Motor neuron (in vitro differentiated cells): ENCODE results near the gene TMEM17. TPM values are rescaled to one million over a fixed set of nuclear protein-coding genes. Genes with fewer than 3 reads are reported as not detected.
"Not testable (repeated sequence)": the region's sequence is repeated elsewhere in the genome, so short reads cannot be mapped to it uniquely, and the experiment has no call there.

Experiments used
- ATAC-seq, 8 experiments: fragments of 200-7000 bp; cut with Tn5 transposase; replicated peaks in 6 of 8; 2 replicates each; pipeline ENCODE4 v1.8.0; 2021; ENCODE audit warnings: mild to moderate bottlenecking in 8 of 8, moderate library complexity in 8 of 8
- H3K27ac ChIP-seq, 2 donors: fragments of 250-450 bp; sonication (Bioruptor Pico); 2 replicates each; pipeline ENCODE4 v1.9.0; 2021; ENCODE audit warnings: antibody characterized with exemption in 2 of 2, mild to moderate bottlenecking in 2 of 2, moderate library complexity in 1 of 2
- H3K4me1 ChIP-seq, 2 donors: fragments of 250-450 bp; sonication (Bioruptor Pico); replicated peaks in 1 of 2; 2 replicates each; pipeline ENCODE4 v1.6.1; 2021; ENCODE audit warnings: antibody characterized with exemption in 2 of 2, mild to moderate bottlenecking in 2 of 2, moderate library complexity in 1 of 2
- H3K4me3 ChIP-seq, 5 donors: fragments of 250-450 bp; sonication (Bioruptor Pico); 2 replicates each; pipeline ENCODE4 v1.9.0; 2021; ENCODE audit warnings: antibody characterized with exemption in 5 of 5, mild to moderate bottlenecking in 5 of 5, moderate library complexity in 4 of 5
- WGBS, 10 experiments: fragments of 450-650 bp; shearing (Covaris generic); methylation state at CpG; one replicate each; pipeline ENCODE4 v1.0.0; 2022; 5-methylcytosine and 5-hydroxymethylcytosine counted together
- in situ Hi-C, 9 experiments: fragments of 400-800 bp; cut with MboI; loops; one replicate each; pipeline ENCODE4 v1.15.0; 2021; ENCODE audit warnings: low sequenced_read_pairs in 9 of 9, low pct_unique_long_range_greater_than_20kb in 2 of 9; ENCODE audit not compliant: unreplicated experiment in 9 of 9
- total RNA-seq, 8 experiments: library from RNA; unstranded; fragments of 300-600 nt; gene quantifications; 2 replicates each; pipeline versions ENCODE4 v1.2.3 to v1.2.4, GENCODE V29; 2022

Gene TMEM17
- total RNA-seq = 1 to 10 TPM; 2.6 to 8.3 (median 3.6) TPM

GRCh38 chr2:62505750-62506420, at the start of gene TMEM17:
Gene TMEM17 (minus strand): TSS chr2:62506195. CDS start chr2:62506129, 66 bp downstream.
- in situ Hi-C loops = no loop called here
- 0 to 3% (median 2%) methylated on average over 3 to 18 of the region's 68 CpGs; no CpG with 5 or more reads in 5 of the 10 experiments for WGBS, 10 experiments

GRCh38 chr2:62554440-62554839, 48.4 kb upstream of the TMEM17 start:
- Histone ChIP-seq H3K27ac (no peak overlapping the region), H3K4me1 (no peaks in the 10 kb centered on the region), H3K4me3 (no peak overlapping the region)
- in situ Hi-C loops = no loop called here
- no peak for ATAC-seq

More at GRCh38 chr2:62505750-62506420, at the start of gene TMEM17:
- ATAC-seq = peak; percentile 87 to 94 (median 92)
- peak within 1 kb of the TSS; percentile 44 to 77 (median 56) for H3K4me3 ChIP-seq
- H3K27ac ChIP-seq = peak within 1 kb of the TSS; percentile 70 to 79
- H3K4me1 ChIP-seq = peaks cover 3 to 5% of the 10 kb centered on the region in 2 donors

- Histone ChIP-seq H3K4me3 (no peak overlapping the region), H3K27ac (no peak overlapping the region), H3K4me1 (no peaks in the 10 kb centered on the region)
- 27 to 100% (median 91%) methylated on average over 1 to 2 of the region's 2 CpGs for WGBS, 10 experiments
- no peak for ATAC-seq
- in situ Hi-C loops = no loop called here
Measured at GRCh38 chr2:62550461-62550860, 44.5 kb upstream of the TMEM17 start.

- in situ Hi-C loops = no loop called here
- Histone ChIP-seq H3K4me1 (no peaks in the 10 kb centered on the region), H3K4me3 (no peak overlapping the region), H3K27ac (no peak overlapping the region)
- WGBS, 10 experiments = 29 to 100% (median 87%) methylated on average over 1 to 3 of the region's 3 CpGs; no CpG with 5 or more reads in 1 of the 10 experiments
- no peak for ATAC-seq
Measured at GRCh38 chr2:62547854-62548253, 41.9 kb upstream of the TMEM17 start.

GRCh38 chr2:62545261-62545660, 39.3 kb upstream of the TMEM17 start:
- in situ Hi-C loops = no loop called here
- WGBS, 10 experiments = 60 to 100% (median 95%) methylated on average over 1 to 4 of the region's 6 CpGs; no CpG with 5 or more reads in 3 of the 10 experiments
- no peak for ATAC-seq

GRCh38 chr2:62540408-62541168, 34.6 kb upstream of the TMEM17 start:
- ATAC-seq = no peak
- H3K4me3 ChIP-seq = no peak overlapping the region
- WGBS, 10 experiments = 0 to 100% (median 81%) methylated on average over 1 to 5 of the region's 5 CpGs; no CpG with 5 or more reads in 1 of the 10 experiments
- H3K4me1 ChIP-seq = no peaks in the 10 kb centered on the region
- in situ Hi-C loops = no loop called here
- H3K27ac ChIP-seq = no peak overlapping the region

More at GRCh38 chr2:62545261-62545660, 39.3 kb upstream of the TMEM17 start:
- H3K27ac ChIP-seq = no peak overlapping the region
- no peaks in the 10 kb centered on the region for H3K4me1 ChIP-seq
- no peak overlapping the region for H3K4me3 ChIP-seq

GRCh38 chr2:62539606-62540407, 33.8 kb upstream of the TMEM17 start:
- in situ Hi-C loops = no loop called here
- no peak overlapping the region for H3K4me3 ChIP-seq
- H3K4me1 ChIP-seq = no peaks in the 10 kb centered on the region
- no peak for ATAC-seq
- H3K27ac ChIP-seq = no peak overlapping the region

- Histone ChIP-seq H3K4me1 (no peaks in the 10 kb centered on the region), H3K27ac (no peak overlapping the region), H3K4me3 (no peak overlapping the region)
- in situ Hi-C loops = no loop called here
- 60 to 100% (median 67%) methylated on average over 1 of the region's 1 CpG; no CpG with 5 or more reads in 1 of the 10 experiments for WGBS, 10 experiments
- ATAC-seq = no peak
Measured at GRCh38 chr2:62538756-62539155, 32.8 kb upstream of the TMEM17 start.

- no peak overlapping the region for H3K27ac ChIP-seq
- no peaks in the 10 kb centered on the region for H3K4me1 ChIP-seq
- H3K4me3 ChIP-seq = no peak overlapping the region
- in situ Hi-C loops = no loop called here
- ATAC-seq = no peak
- WGBS, 10 experiments = 57 to 100% (median 85%) methylated on average over 1 to 7 of the region's 8 CpGs; no CpG with 5 or more reads in 3 of the 10 experiments
Measured at GRCh38 chr2:62537814-62538213, 31.8 kb upstream of the TMEM17 start.

GRCh38 chr2:62536873-62537547, 31.0 kb upstream of the TMEM17 start:
- no peak overlapping the region for H3K27ac ChIP-seq
- ATAC-seq = no peak
- H3K4me1 ChIP-seq = no peaks in the 10 kb centered on the region
- in situ Hi-C loops = no loop called here
- no peak overlapping the region for H3K4me3 ChIP-seq
- WGBS, 10 experiments = 79 to 100% (median 87%) methylated on average over 1 to 5 of the region's 7 CpGs; no CpG with 5 or more reads in 5 of the 10 experiments

GRCh38 chr2:62535521-62535920, 29.5 kb upstream of the TMEM17 start:
- ATAC-seq, in situ Hi-C loops: not testable (repeated sequence)
- WGBS, 10 experiments = 0 to 82% (median 45%) methylated on average over 1 to 2 of the region's 3 CpGs; no CpG with 5 or more reads in 4 of the 10 experiments

GRCh38 chr2:62531594-62531993, 25.6 kb upstream of the TMEM17 start:
- in situ Hi-C loops = no loop called here
- ATAC-seq = no peak
- 17 to 100% (median 62%) methylated on average over 1 to 5 of the region's 7 CpGs; no CpG with 5 or more reads in 4 of the 10 experiments for WGBS, 10 experiments
- no peaks in the 10 kb centered on the region for H3K4me1 ChIP-seq
- no peak overlapping the region for H3K27ac ChIP-seq
- H3K4me3 ChIP-seq = no peak overlapping the region

More at GRCh38 chr2:62535521-62535920, 29.5 kb upstream of the TMEM17 start:
- H3K4me1 ChIP-seq, H3K27ac ChIP-seq, H3K4me3 ChIP-seq: not testable (repeated sequence)
